ENCODE measurements around the gene RNF157. TPM values are rescaled to one million over a fixed set of nuclear protein-coding genes. Genes with fewer than 3 reads are reported as not detected.
A peak's percentile ranks its signal among the peaks of the same experiment; 100 is the strongest.
"Not testable (repeated sequence)": the region's sequence is repeated elsewhere in the genome, so short reads cannot be mapped to it uniquely, and the experiment has no call there.

The RNF157 gene
- total RNA-seq, 1 donor = 4.7 TPM

DNA sequence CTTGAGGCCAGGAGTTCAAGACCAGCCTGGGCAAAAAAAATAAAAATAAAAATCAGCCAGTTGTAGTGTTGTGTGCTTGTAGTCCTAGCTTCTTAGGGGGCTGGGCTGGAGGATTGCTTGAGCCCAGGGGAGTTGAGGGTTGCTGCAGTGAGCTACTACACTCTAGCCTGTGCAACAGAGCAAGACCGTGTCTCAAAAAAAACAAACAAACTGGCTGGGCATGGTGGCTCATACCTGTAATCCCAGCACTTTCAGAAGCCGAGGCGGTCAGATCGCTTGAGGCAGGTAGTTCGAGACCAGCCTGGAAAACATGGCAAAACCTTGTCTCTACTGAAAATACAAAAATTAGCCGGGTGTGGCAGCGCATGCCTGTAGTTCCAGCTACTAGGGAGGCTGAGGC, 19.9 kb upstream of the RNF157 start:
- no peak for DNase-seq (ENCODE audit: low read depth)
- H3K4me3 ChIP-seq (ENCODE audit: low read depth, low read length) = no peak overlapping the region
- TF ChIP-seq, protein P1, sequence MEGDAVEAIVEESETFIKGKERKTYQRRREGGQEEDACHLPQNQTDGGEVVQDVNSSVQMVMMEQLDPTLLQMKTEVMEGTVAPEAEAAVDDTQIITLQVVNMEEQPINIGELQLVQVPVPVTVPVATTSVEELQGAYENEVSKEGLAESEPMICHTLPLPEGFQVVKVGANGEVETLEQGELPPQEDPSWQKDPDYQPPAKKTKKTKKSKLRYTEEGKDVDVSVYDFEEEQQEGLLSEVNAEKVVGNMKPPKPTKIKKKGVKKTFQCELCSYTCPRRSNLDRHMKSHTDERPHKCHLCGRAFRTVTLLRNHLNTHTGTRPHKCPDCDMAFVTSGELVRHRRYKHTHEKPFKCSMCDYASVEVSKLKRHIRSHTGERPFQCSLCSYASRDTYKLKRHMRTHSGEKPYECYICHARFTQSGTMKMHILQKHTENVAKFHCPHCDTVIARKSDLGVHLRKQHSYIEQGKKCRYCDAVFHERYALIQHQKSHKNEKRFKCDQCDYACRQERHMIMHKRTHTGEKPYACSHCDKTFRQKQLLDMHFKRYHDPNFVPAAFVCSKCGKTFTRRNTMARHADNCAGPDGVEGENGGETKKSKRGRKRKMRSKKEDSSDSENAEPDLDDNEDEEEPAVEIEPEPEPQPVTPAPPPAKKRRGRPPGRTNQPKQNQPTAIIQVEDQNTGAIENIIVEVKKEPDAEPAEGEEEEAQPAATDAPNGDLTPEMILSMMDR (IDR thresholded peaks at IDR 0.05; ENCODE audit: insufficient read depth, low read depth, low read length) = no peak

- DNase-seq (ENCODE audit: low read depth) = not testable (repeated sequence)
Observed at GRCh38 chr17:76256430-76257050, 16.2 kb upstream of the RNF157 start.

DNA sequence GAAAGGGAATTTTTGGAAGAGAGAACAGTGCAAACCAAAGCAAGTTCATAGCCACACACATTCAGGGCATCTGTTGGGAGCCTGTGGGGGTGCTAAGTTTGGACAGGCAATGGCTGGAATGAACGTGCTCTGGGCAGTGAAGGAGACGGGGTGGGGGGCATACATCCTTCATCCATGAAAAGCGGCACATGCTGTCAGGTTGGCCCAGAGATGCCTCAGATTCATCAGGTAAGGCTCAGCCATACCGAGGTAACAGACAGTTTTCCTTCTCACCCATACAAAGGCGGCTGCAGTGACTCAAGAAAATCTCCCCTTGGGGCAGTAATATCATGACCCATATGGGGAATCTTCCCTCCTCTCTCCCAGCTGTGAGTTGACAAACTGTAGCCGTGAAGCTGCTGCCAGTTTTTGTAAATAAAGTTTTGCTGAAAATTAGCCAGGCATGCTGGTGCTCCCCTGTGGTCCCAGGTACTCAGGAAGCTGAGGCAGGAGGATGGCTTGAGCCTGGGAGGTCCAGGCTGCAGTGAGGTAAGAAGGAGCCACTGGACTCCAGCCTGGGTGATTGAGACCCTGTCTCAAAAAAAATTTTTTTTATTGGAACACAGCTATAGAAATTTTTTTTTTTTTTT, 15.6 kb upstream of the RNF157 start:
- TF ChIP-seq, protein P1 (IDR thresholded peaks at IDR 0.05; ENCODE audit: insufficient read depth, low read depth, low read length) = no peak
- H3K4me3 ChIP-seq (ENCODE audit: low read depth, low read length) = no peak overlapping the region

More at GRCh38 chr17:76256430-76257050, 16.2 kb upstream of the RNF157 start:
- H3K4me3 ChIP-seq (ENCODE audit: low read depth, low read length) = not testable (repeated sequence)

DNA sequence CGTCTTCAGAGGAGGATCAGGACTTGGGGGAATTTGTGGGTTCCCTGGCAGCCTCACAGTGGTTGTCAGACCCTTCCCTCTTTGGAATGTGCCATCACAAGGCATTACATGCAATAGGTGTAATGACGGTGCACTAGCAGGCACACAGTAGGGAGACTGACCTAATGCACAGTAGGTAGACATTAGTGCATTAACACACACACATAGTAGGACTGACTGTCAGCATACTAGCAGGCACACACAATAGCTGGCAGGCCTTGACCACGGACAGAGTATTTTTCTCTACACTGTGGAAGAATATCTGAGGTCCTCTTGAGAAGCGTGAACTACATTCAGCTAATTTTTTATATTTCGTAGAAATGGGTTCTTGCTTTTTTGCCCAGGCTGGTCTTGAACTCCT, 14.0 kb upstream of the RNF157 start:
- no peak overlapping the region for H3K4me3 ChIP-seq (ENCODE audit: low read depth, low read length)
- no peak for DNase-seq (ENCODE audit: low read depth)
- TF ChIP-seq, protein P1 (IDR thresholded peaks at IDR 0.05; ENCODE audit: insufficient read depth, low read depth, low read length) = no peak

More for the DNA sequence above, 15.6 kb upstream of the RNF157 start:
- DNase-seq (ENCODE audit: low read depth) = no peak

- DNase-seq (ENCODE audit: low read depth) = no peak
- TF ChIP-seq, protein P1 (IDR thresholded peaks at IDR 0.05; ENCODE audit: insufficient read depth, low read depth, low read length) = no peak
- no peak overlapping the region for H3K4me3 ChIP-seq (ENCODE audit: low read depth, low read length)
Observed at GRCh38 chr17:76253841-76254240, 13.5 kb upstream of the RNF157 start.

DNA sequence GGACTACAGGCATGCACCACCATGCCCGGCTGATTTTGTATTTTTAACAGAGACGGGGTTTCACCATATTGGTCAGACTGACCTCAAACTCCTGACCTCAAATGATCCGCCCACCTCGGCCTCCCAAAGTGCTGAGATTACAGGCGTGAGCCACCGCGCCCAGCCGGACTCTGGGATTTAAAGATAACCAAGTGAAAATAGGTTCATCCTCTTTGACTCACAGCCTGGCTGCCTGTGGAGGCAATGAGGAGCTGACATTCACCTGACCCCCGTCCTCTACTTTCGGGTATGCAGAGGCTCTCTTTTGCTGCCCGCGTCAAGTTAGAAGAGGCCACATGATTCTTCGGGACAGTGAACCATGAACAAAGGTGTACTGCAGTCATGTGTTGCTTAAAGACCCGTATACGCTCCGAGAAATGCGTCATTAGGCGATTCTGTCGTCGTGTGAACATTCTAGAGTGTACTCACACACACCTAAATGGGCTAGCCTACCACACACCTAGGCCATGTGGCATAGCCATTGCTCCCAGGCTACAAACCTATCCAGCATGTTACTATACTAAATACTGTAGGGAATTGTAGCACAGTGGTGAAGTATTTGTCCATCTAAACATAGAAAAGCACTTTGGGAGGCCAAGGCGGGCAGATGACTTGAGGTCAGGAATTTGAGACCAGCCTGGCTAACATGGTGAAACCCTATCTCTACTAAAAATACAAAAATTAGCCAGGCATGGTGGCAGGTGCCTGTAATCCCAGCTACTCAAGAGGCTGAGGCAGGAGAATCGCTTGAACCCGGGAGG, 12.9 kb upstream of the RNF157 start:
- not testable (repeated sequence) for H3K4me3 ChIP-seq (ENCODE audit: low read depth, low read length); DNase-seq (ENCODE audit: low read depth)

DNA sequence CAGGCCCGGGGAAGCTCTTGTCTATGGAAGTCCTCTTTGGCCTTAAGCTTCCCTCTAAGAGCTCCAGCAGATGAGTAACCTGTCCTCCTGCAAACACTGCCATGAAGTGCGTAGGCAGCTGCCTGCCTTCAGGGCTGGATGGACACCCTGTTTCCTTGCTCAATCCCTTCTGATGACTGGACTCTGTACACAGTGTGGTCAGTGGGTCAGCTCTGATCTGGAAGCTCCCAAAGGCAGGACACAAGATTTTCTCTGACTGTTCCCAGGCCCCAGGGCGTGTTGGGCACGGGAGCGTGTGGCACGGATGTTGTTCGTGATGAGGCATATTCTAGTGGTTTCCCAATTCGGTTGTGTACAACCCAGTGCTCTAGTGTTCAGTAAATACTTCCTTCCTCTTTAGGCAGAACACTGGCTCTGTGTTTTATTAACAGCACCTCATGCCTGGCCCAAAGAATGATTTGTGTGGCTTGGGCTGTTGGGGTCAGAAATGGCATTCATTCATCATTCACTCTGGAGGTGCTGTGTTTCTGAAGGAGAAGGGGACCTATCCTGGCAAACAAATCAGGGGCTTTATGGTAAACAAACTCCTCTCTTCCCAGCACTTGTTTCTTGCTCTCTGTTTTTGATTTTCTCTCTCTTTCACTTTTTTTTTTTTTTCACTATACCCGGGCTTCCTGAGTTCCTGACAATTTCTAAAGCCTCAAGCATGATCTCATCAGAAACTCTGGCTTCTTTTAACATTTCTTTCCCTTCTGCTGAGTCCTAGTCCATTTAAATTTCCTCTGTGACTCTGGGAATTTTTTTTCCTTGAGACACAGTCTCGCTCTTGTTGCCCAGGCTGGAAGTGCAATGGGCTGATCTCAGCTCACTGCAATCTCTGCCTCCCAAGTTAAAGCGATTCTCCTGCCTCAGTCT, 12.0 kb upstream of the RNF157 start:
- TF ChIP-seq, protein P1 (IDR thresholded peaks at IDR 0.05; ENCODE audit: insufficient read depth, low read depth, low read length) = no peak
- H3K4me3 ChIP-seq (ENCODE audit: low read depth, low read length) = no peak overlapping the region
- DNase-seq (ENCODE audit: low read depth) = peak; percentile 96

All from fibroblast of villous mesenchyme (primary cell).